ENCODE data around the gene GALNT9. TPM values are rescaled to one million over a fixed set of nuclear protein-coding genes. Genes with fewer than 3 reads are reported as not detected.

GALNT9 gene
- total and polyA plus RNA-seq, 12 donors, result 0.01 to 0.19 TPM; not detected in 10

DNA sequence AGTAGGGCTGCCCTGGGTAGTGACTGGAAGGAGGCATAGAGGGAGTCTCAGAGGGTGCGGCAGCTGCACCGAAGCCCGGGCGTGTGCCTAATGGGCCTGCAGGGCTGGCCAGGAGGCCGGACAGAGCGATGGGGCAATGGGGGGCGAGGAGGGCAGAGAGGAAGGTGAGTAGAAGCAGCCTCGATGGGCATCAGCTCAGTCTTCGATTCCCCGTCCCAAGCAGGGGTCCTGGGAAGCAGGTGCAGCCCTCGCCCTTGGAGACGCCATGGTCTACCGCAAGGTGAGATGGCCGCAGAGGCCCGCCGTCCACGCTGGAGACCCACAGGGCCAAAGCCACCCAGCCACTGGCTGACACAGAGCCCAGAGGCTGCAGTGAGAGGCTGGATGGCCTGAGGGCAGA is 70.8 kb downstream of the GALNT9 start:
- intact Hi-C loops (cut with DNase I), result no loop called here
- no peaks in the 10 kb centered on the region for H3K4me1 ChIP-seq
- TF ChIP-seq, protein P1, sequence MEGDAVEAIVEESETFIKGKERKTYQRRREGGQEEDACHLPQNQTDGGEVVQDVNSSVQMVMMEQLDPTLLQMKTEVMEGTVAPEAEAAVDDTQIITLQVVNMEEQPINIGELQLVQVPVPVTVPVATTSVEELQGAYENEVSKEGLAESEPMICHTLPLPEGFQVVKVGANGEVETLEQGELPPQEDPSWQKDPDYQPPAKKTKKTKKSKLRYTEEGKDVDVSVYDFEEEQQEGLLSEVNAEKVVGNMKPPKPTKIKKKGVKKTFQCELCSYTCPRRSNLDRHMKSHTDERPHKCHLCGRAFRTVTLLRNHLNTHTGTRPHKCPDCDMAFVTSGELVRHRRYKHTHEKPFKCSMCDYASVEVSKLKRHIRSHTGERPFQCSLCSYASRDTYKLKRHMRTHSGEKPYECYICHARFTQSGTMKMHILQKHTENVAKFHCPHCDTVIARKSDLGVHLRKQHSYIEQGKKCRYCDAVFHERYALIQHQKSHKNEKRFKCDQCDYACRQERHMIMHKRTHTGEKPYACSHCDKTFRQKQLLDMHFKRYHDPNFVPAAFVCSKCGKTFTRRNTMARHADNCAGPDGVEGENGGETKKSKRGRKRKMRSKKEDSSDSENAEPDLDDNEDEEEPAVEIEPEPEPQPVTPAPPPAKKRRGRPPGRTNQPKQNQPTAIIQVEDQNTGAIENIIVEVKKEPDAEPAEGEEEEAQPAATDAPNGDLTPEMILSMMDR (IDR thresholded peaks at IDR 0.05), result no peak
- H3K27me3 ChIP-seq, result peaks cover 0 to 41% (median 19%) of the 10 kb centered on the region in 7 donors
- no peak overlapping the region for H3K27ac ChIP-seq
- H3K4me3 ChIP-seq, result no peak overlapping the region
- no peaks in the 10 kb centered on the region for H3K36me3 ChIP-seq
- 86 to 87% methylated on average over 17 of the region's 17 CpGs for WGBS, 2 donors
- no peaks in the 10 kb centered on the region for H3K9me3 ChIP-seq
- DNase-seq (peak in 1 of 2 donors; percentile 9), ATAC-seq (no peak)

DNA sequence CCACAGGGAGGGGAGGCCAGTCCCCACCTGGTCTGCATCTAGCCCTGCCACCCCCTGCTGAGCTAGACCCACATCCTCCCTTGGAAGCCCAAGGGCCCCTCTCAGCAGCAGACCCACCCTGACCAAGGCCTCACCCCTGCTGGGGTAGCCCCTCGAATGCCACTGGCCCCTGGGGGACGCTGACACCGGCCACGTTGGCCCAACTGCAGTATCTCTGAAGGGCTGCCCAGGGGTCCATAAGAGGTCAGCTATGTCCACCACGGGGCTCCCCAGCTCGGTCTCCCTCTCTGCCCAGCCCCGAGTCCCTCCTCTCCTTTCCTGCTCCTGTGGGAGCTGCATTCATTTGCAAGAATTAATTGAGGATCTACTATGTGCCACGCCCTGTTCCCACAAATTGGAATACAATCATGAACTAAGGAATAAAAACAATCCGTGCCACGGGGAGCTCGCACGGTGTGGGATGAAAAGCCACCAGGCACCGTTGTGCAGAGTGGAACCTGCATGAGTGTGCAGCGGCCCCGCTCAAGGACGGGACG is 71.4 kb downstream of the GALNT9 start:
- H3K27ac ChIP-seq, result no peak overlapping the region
- H3K36me3 ChIP-seq, result no peaks in the 10 kb centered on the region
- peak in 1 of 2 donors; percentile 0 for DNase-seq
- intact Hi-C loops (cut with DNase I), result no loop called here
- TF ChIP-seq, protein P1 (IDR thresholded peaks at IDR 0.05), result no peak
- peak in 1 of 8 donors; percentile 8 for ATAC-seq
- whole genome bisulfite sequencing, 2 donors, result 87 to 92% methylated on average over 17 of the region's 17 CpGs
- no peaks in the 10 kb centered on the region for H3K9me3 ChIP-seq
- H3K27me3 ChIP-seq, result peaks cover 0 to 39% (median 16%) of the 10 kb centered on the region in 7 donors
- no peaks in the 10 kb centered on the region for H3K4me1 ChIP-seq
- H3K4me3 ChIP-seq, result no peak overlapping the region

- H3K9me3 ChIP-seq, result no peaks in the 10 kb centered on the region
- H3K4me3 ChIP-seq, result no peak overlapping the region
- H3K4me1 ChIP-seq, result no peaks in the 10 kb centered on the region
- ATAC-seq, result no peak
- WGBS, 2 donors, result 83 to 84% methylated on average over 50 to 56 of the region's 56 CpGs
- no peak overlapping the region for H3K27ac ChIP-seq
- H3K36me3 ChIP-seq, result no peaks in the 10 kb centered on the region
- TF ChIP-seq, protein P1 (IDR thresholded peaks at IDR 0.05), result no peak
- intact Hi-C loops (cut with DNase I), result no loop called here
- peaks cover 0 to 37% (median 14%) of the 10 kb centered on the region in 7 donors for H3K27me3 ChIP-seq
- no peak for DNase-seq
Observed at GRCh38 chr12:132257206-132257954, 72.0 kb downstream of the GALNT9 start.

GRCh38 chr12:132256646-132257045 is 72.7 kb downstream of the GALNT9 start:
- H3K27me3 ChIP-seq, result peaks cover 0 to 33% (median 10%) of the 10 kb centered on the region in 7 donors
- H3K4me1 ChIP-seq, result no peaks in the 10 kb centered on the region
- TF ChIP-seq, protein P1 (IDR thresholded peaks at IDR 0.05), result no peak
- no peaks in the 10 kb centered on the region for H3K9me3 ChIP-seq
- H3K27ac ChIP-seq, result no peak overlapping the region
- intact Hi-C loops (cut with DNase I), result no loop called here
- H3K36me3 ChIP-seq, result no peaks in the 10 kb centered on the region
- H3K4me3 ChIP-seq, result no peak overlapping the region
- DNase-seq (no peak), ATAC-seq (no peak)
- 77 to 81% methylated on average over 8 of the region's 9 CpGs for WGBS, 2 donors

Measured in heart right ventricle (tissue), 16 donors.